A673 (cell line): Measurements from ENCODE around the gene GRIK2. TPM values are rescaled to one million over a fixed set of nuclear protein-coding genes. Genes with fewer than 3 reads are reported as not detected.

Experiments used
- BruUV-seq: library from RNA; stranded (reverse); fragments of 400-500 nt; replicated peaks from 2 replicates; lab custom pipeline; 2021; lab: Mats Ljungman, UMichigan
- CTCF ChIA-PET: fragments of 300-600 bp; sonication (Branson Sonifier 250); formaldehyde crosslinking; loops from one replicate; lab custom pipeline; 2022; ENCODE audit warnings: antibody characterized with exemption; lab: Charles Lee
- POLR2A ChIA-PET: fragments of 300-600 bp; sonication (Branson Sonifier 250); formaldehyde crosslinking; loops from one replicate; lab custom pipeline; 2022; ENCODE audit warnings: antibody characterized with exemption; ENCODE audit not compliant: low non-redundant PET; lab: Charles Lee
- DNase-seq: peaks from one replicate; pipeline ENCODE4 v3.0.0-alpha.2; 2015; ENCODE audit warnings: low spot score
- H3K27ac ChIP-seq: fragments of 200-600 bp; sonication (generic); 2 replicates; pipeline ENCODE4 v1.5.1; 2016; ENCODE audit warnings: mixed run types, low read depth, mild to moderate bottlenecking, mixed read lengths, antibody characterized with exemption, low read length; ENCODE audit not compliant: poor library complexity, severe bottlenecking
- H3K27me3 ChIP-seq: fragments of 200-600 bp; sonication (generic); replicated peaks from 2 replicates; pipeline ENCODE4 v1.6.1; 2017; ENCODE audit warnings: mixed run types, low read depth, mild to moderate bottlenecking, mixed read lengths, antibody characterized with exemption, low read length; ENCODE audit not compliant: insufficient read depth, poor library complexity
- H3K36me3 ChIP-seq: fragments of 200-600 bp; sonication (generic); 2 replicates; pipeline ENCODE4 v1.6.1; 2016; ENCODE audit warnings: mixed run types, mild to moderate bottlenecking, mixed read lengths, antibody characterized with exemption, low read length; ENCODE audit not compliant: insufficient read depth, poor library complexity, severe bottlenecking
- H3K4me1 ChIP-seq: fragments of 200-600 bp; sonication (generic); 2 replicates; pipeline ENCODE4 v1.6.1; 2017; ENCODE audit warnings: mixed run types, mild to moderate bottlenecking, mixed read lengths, antibody characterized with exemption, low read length; ENCODE audit not compliant: insufficient read depth, poor library complexity, severe bottlenecking
- H3K4me3 ChIP-seq: fragments of 200-600 bp; sonication (generic); 2 replicates; pipeline ENCODE4 v1.5.1; 2016; ENCODE audit warnings: low read depth, mixed run types, mild to moderate bottlenecking, mixed read lengths, low read length; ENCODE audit not compliant: poor library complexity, severe bottlenecking
- H3K9me3 ChIP-seq: fragments of 200-600 bp; sonication (generic); 2 replicates; pipeline ENCODE4 v1.6.1; 2016; ENCODE audit warnings: mixed run types, low read depth, mild to moderate bottlenecking, mixed read lengths, antibody characterized with exemption, low read length; ENCODE audit not compliant: poor library complexity, severe bottlenecking
- CTCF ChIP-seq: fragments of 300-800, 200-600 bp; sonication (generic); conservative IDR thresholded peaks from 2 replicates; pipeline ENCODE4 v1.5.1; 2017; ENCODE audit warnings: low read depth, mild to moderate bottlenecking, antibody characterized with exemption, low read length, moderate library complexity, mixed read lengths
- EZH2 ChIP-seq: fragments of 200-600 bp; sonication (generic); IDR thresholded peaks from 2 replicates; pipeline ENCODE4 v1.6.1; 2017; ENCODE audit warnings: borderline replicate concordance, low read depth, mild to moderate bottlenecking, mixed read lengths, antibody characterized with exemption, low read length; ENCODE audit not compliant: poor library complexity, severe bottlenecking
- intact Hi-C: fragments of 100-400 bp; cut with micrococcal nuclease; formaldehyde crosslinking; loops from one replicate; pipeline ENCODE4 v1.10.0; 2022; ENCODE audit not compliant: unreplicated experiment
- total RNA-seq: library from RNA; stranded (reverse); gene quantifications from 2 replicates; pipeline ENCODE4 v1.2.3, GENCODE V29; 2021

GRIK2 gene
- total RNA-seq, 1 experiment from 2014 or later: 62.1 TPM

DNA sequence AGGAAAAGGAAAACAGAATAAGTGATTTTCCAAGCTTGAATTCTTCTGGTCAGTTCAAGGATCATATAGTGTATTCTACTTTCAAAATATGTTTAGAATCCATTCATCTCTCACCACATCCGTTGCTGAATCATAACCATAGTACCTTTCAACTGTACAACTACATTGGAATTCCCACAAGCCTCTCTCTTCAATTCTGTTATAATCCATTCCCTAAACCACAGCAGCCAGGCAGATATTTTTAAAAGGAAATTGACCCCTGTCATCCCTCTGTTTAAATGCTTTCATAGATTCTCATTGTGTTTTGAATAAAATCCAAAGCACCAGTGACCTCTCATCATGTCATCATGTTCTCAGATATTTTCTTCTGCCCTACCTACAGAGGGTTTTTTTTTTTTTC is 412.7 kb downstream of the GRIK2 start:
- ChIA-PET CTCF (no interaction called here), POLR2A (no interaction called here)
- TF ChIP-seq EZH2 (no peak), CTCF (no peak)
- H3K4me3 ChIP-seq: no peak overlapping the region
- no TSS peak for BruUV-seq
- no peaks in the 10 kb centered on the region for H3K9me3 ChIP-seq
- no peak overlapping the region for H3K27ac ChIP-seq
- H3K4me1 ChIP-seq: no peaks in the 10 kb centered on the region
- H3K36me3 ChIP-seq: no peaks in the 10 kb centered on the region
- intact Hi-C loops: no loop called here
- DNase-seq: no peak
- H3K27me3 ChIP-seq: no peaks in the 10 kb centered on the region

DNA sequence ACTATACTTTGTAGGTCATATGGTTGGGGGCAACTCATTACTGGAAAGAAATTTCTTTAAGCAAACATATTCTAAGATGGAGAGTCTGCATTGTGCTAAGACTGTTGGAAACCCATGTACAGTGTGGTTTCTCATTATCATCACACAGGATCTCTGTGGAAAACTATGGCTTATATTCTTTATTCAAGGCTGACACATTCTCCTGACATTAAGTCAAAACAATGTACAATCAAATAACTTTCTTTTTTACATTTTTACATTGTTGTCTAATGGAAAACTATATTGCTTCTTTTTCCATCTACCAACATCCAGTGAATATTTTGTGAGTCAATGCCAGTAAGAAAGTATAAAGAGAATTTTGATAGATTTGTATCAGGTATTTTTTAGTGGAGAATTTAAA is 417.6 kb downstream of the GRIK2 start:
- no TSS peak for BruUV-seq

GRCh38 chr6:101816716-101817115 is 423.2 kb downstream of the GRIK2 start:
- CTCF ChIA-PET: no interaction called here
- DNase-seq: no peak
- H3K4me1 ChIP-seq: no peaks in the 10 kb centered on the region
- H3K27ac ChIP-seq: no peak overlapping the region
- H3K27me3 ChIP-seq: no peaks in the 10 kb centered on the region
- no TSS peak for BruUV-seq
- no peaks in the 10 kb centered on the region for H3K9me3 ChIP-seq
- H3K4me3 ChIP-seq: no peak overlapping the region
- intact Hi-C loops: no loop called here
- TF ChIP-seq CTCF (no peak), EZH2 (no peak)
- POLR2A ChIA-PET: no interaction called here
- H3K36me3 ChIP-seq: no peaks in the 10 kb centered on the region

More for the DNA sequence above, 417.6 kb downstream of the GRIK2 start:
- no peaks in the 10 kb centered on the region for H3K27me3 ChIP-seq
- ChIA-PET POLR2A (no interaction called here), CTCF (no interaction called here)
- TF ChIP-seq EZH2 (no peak), CTCF (no peak)
- no peaks in the 10 kb centered on the region for H3K36me3 ChIP-seq
- intact Hi-C loops: no loop called here
- H3K27ac ChIP-seq: no peak overlapping the region
- H3K4me1 ChIP-seq: no peaks in the 10 kb centered on the region
- no peaks in the 10 kb centered on the region for H3K9me3 ChIP-seq
- no peak for DNase-seq
- H3K4me3 ChIP-seq: no peak overlapping the region
